GM06990 (cell line): ENCODE results near the gene DOCK9.

Source experiments
- DNase-seq: peaks from one replicate; pipeline ENCODE4 v3.0.0-alpha.2; 2011; ENCODE audit not compliant: insufficient read length; ENCODE audit errors: extremely low read depth
- H3K27me3 ChIP-seq: replicated peaks from 2 replicates; pipeline ENCODE4 v1.6.0; 2011; ENCODE audit warnings: low read length; ENCODE audit not compliant: control insufficient read depth, insufficient read depth
- H3K36me3 ChIP-seq: 2 replicates; pipeline ENCODE4 v1.5.1; 2011; ENCODE audit warnings: low read length; ENCODE audit not compliant: control insufficient read depth, insufficient read depth
- H3K4me3 ChIP-seq: replicated peaks from 2 replicates; pipeline ENCODE4 v1.5.1; 2011; ENCODE audit warnings: low read depth, mild to moderate bottlenecking, control low read depth, low read length
- TF ChIP-seq, protein P1 (sequence below): IDR thresholded peaks from 2 replicates; pipeline ENCODE4 v1.5.1; 2011; ENCODE audit warnings: low read length, control low read depth, mild to moderate bottlenecking, inconsistent platforms; ENCODE audit not compliant: insufficient read depth, poor library complexity, severe bottlenecking

The DOCK9 gene

DNA sequence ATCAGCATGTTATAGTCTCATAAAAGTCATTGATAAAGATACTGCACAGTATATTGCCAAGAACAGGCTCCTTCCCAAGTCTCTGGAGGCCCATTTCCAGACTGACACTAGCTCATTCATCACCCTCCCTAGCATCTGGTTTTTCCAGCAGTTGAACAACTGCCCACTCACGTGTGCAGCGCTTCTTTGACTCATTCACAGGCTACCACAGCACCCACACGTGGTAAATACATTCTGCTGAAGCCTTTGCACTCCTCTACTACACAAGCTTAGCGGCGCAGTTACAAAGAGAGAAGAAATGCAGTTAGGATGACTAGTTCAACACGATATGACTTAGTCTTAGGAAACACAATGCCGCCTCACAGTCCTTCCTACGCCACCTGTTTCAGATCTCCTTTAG, 87.7 kb downstream of the DOCK9 start:
- Histone ChIP-seq H3K27me3 (no peaks in the 10 kb centered on the region), H3K4me3 (no peak overlapping the region), H3K36me3 (no peaks in the 10 kb centered on the region)
- no peak for DNase-seq
- TF ChIP-seq, protein P1, sequence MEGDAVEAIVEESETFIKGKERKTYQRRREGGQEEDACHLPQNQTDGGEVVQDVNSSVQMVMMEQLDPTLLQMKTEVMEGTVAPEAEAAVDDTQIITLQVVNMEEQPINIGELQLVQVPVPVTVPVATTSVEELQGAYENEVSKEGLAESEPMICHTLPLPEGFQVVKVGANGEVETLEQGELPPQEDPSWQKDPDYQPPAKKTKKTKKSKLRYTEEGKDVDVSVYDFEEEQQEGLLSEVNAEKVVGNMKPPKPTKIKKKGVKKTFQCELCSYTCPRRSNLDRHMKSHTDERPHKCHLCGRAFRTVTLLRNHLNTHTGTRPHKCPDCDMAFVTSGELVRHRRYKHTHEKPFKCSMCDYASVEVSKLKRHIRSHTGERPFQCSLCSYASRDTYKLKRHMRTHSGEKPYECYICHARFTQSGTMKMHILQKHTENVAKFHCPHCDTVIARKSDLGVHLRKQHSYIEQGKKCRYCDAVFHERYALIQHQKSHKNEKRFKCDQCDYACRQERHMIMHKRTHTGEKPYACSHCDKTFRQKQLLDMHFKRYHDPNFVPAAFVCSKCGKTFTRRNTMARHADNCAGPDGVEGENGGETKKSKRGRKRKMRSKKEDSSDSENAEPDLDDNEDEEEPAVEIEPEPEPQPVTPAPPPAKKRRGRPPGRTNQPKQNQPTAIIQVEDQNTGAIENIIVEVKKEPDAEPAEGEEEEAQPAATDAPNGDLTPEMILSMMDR: no peak

DNA sequence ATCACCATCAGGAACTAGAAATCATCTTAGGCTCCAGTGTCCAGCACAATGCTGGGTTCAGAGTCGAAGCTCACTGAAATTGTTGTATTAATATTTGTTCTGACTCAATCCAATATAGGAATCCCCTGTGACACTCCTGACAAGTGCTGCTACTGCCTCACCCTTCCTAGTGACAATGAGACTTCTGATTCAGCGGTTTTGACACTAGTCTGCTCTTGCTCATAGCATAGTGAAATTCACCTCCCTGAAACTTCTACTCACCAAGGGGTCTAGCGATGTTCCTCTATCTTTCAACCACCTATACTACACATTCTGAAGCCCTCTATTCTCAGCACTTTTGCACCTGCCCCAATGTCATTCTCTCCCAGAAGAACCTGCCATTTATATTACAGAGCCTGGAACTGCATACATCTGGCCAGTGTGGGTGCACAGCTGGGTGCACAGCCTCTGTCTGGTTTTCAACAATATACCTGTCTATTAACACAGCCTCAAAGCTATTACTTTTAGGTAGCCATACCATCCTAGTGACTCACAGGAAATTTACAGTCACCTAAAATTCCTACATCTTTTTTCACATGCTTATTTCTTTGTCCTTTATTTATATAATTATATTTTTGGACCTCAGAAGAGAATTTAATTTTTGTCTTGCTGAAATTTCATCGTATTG, 88.3 kb downstream of the DOCK9 start:
- TF ChIP-seq, protein P1: no peak
- Histone ChIP-seq H3K36me3 (no peaks in the 10 kb centered on the region), H3K27me3 (no peaks in the 10 kb centered on the region), H3K4me3 (no peak overlapping the region)
- DNase-seq: no peak

DNA sequence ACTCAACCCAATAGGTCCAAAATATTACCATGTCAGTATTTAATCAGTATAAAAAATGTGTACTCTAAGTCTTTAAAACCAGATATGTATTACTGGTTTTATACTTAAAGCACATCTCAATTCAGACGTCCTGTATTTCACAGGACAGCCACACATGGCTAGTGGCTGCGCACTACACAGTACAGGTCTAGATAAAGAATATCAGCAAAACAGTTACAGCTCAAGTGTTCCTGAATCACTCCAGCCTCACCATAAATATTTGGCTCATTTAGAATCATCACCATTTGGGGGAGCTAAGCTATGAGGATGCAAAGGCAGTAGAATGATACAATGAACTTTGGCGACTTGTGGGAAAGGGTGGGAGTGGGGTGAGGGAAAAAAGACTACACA, 89.0 kb downstream of the DOCK9 start:
- no peaks in the 10 kb centered on the region for H3K27me3 ChIP-seq
- TF ChIP-seq, protein P1: no peak
- H3K36me3 ChIP-seq: no peaks in the 10 kb centered on the region
- DNase-seq: no peak
- H3K4me3 ChIP-seq: no peak overlapping the region

DNA sequence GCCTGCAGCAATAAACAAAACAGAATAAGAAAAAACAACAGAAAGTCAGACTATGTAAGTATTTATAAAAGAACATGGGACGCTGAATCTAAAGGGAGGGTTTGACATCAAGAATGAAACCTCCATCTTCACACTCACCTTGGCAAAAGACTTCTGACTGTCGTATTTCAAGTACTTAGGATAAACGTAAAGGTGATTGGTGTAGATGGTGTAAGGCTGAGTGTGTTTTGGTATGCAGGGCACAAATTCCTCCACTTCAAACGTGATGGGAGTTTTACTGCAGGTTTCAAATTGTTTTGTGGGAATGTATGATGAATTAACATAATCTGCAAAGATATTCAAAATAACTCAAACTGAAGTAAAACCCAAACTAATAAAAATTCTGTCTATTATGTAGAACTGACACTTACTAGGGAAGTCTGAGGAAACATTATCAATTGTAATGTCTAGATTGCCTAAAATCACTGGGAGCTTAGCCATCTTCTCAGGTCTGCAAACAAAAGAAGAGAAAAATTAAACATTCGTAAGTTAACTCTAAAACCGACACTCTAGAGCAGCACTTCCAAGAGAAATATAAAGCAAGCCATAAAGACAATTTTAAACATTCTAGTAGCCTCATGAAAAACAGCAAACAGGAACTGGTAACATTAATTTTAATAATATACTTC, 89.5 kb downstream of the DOCK9 start:
- H3K4me3 ChIP-seq: no peak overlapping the region
- H3K27me3 ChIP-seq: no peaks in the 10 kb centered on the region
- H3K36me3 ChIP-seq: no peaks in the 10 kb centered on the region
- TF ChIP-seq, protein P1: no peak
- DNase-seq: no peak

DNA sequence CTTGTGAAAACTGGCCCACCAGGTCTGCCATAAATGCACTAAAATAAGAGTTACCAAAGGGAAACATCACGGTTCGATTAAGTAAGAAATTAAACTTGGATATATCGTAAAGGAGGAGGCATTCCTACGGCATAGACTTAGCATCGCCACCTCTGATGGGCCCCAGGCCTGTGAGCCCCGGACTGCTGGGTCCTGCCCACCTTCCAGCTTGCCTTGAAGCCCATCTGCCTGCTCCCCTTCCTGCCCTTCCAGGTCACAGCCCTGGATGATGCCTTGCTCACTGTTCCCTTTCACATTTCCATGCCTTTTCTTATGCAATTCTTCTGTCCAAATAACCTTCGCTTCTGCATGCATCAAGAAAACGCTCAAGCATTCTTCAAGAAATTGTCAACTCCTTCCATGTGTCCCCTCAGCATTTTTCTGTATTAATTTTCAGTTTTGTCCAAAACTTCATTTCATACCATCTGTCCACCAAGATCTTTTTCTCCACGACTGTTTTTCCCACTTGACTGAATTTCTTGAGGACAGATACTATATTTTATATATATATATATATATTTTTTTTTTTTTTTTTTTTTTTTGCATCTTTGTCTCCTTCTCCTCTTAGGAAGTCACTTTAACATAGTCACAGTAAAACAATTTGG, 91.2 kb downstream of the DOCK9 start:
- TF ChIP-seq, protein P1: no peak
- Histone ChIP-seq H3K27me3 (no peaks in the 10 kb centered on the region), H3K36me3 (no peaks in the 10 kb centered on the region), H3K4me3 (no peak overlapping the region)
- no peak for DNase-seq
